C4-2B (cell line): ENCODE measurements around the gene CENPN.

ENCODE experiments used
- H3K27ac ChIP-seq: fragments of 450-650 bp; 2 replicates; pipeline ENCODE4 v1.5.1; 2017
- CTCF ChIP-seq: fragments of 450-650 bp; conservative IDR thresholded peaks from 2 replicates; pipeline ENCODE4 v1.5.1; 2017; ENCODE audit warnings: mild to moderate bottlenecking
- ZFX ChIP-seq: fragments of 450-650 bp; IDR thresholded peaks from 2 replicates; pipeline ENCODE4 v1.6.1; 2017

The CENPN gene

GRCh38 chr16:81040842-81041241, 33.8 kb downstream of the CENPN start:
- TF ChIP-seq CTCF (no peak), ZFX (no peak)
- H3K27ac ChIP-seq: no peak overlapping the region

- TF ChIP-seq ZFX (no peak), CTCF (no peak)
These were observed 34.7 kb downstream of the CENPN start for GRCh38 chr16:81041696-81042095.

GRCh38 chr16:81042821-81043220, 35.8 kb downstream of the CENPN start:
- TF ChIP-seq ZFX (no peak), CTCF (no peak)
- H3K27ac ChIP-seq: no peak overlapping the region

More at GRCh38 chr16:81041696-81042095, 34.7 kb downstream of the CENPN start:
- no peak overlapping the region for H3K27ac ChIP-seq

- TF ChIP-seq ZFX: no peak
- TF ChIP-seq CTCF: no peak
- H3K27ac ChIP-seq: no peak overlapping the region
These were observed 46.7 kb downstream of the CENPN start for GRCh38 chr16:81053761-81054160.

- TF ChIP-seq CTCF: no peak
- TF ChIP-seq ZFX: no peak
- no peak overlapping the region for H3K27ac ChIP-seq
These were observed 53.7 kb downstream of the CENPN start for GRCh38 chr16:81060576-81061306.

GRCh38 chr16:81061307-81061640, 54.3 kb downstream of the CENPN start:
- no peak overlapping the region for H3K27ac ChIP-seq
- no peak for TF ChIP-seq CTCF
- no peak for TF ChIP-seq ZFX

GRCh38 chr16:81061871-81062608, 55.0 kb downstream of the CENPN start:
- no peak overlapping the region for H3K27ac ChIP-seq
- no peak for TF ChIP-seq ZFX
- TF ChIP-seq CTCF: no peak
